ENCODE data around the gene IL4I1.
A peak's percentile ranks its signal among the peaks of the same experiment; 100 is the strongest.

Gene IL4I1

GRCh38 chr19:49937750-49938381 is 41.2 kb upstream of the IL4I1 start:
- in situ Hi-C loops (cut with MboI; ENCODE audit: low sequenced_read_pairs, unreplicated experiment), result loop anchor here (25.0 kb wide), 1 partner anchor 199 kb away; no protein-coding TSS in a partner anchor

GRCh38 chr19:49936549-49936948 is 39.9 kb upstream of the IL4I1 start:
- no peak for TF ChIP-seq CTCF (IDR thresholded peaks at IDR 0.05; ENCODE audit: borderline replicate concordance, control extremely low read depth, extremely low read depth, insufficient read depth, missing control alignments)
- no peak for DNase-seq (ENCODE audit: low spot score)
- in situ Hi-C loops (cut with MboI; ENCODE audit: low sequenced_read_pairs, unreplicated experiment), result loop anchor here (25.0 kb wide), 1 partner anchor 201 kb away; no protein-coding TSS in a partner anchor

More at GRCh38 chr19:49937750-49938381, 41.2 kb upstream of the IL4I1 start:
- TF ChIP-seq CTCF (IDR thresholded peaks at IDR 0.05; ENCODE audit: borderline replicate concordance, control extremely low read depth, extremely low read depth, insufficient read depth, missing control alignments), result peak; percentile 92
- DNase-seq (ENCODE audit: low spot score), result peak; percentile 87

- in situ Hi-C loops (cut with MboI; ENCODE audit: low sequenced_read_pairs, unreplicated experiment), result loop anchor here (25.0 kb wide), 1 partner anchor 204 kb away; no protein-coding TSS in a partner anchor
- TF ChIP-seq CTCF (IDR thresholded peaks at IDR 0.05; ENCODE audit: borderline replicate concordance, control extremely low read depth, extremely low read depth, insufficient read depth, missing control alignments), result no peak
- DNase-seq (ENCODE audit: low spot score), result no peak
These were observed 37.0 kb upstream of the IL4I1 start for GRCh38 chr19:49933643-49934042.

- TF ChIP-seq CTCF (IDR thresholded peaks at IDR 0.05; ENCODE audit: borderline replicate concordance, control extremely low read depth, extremely low read depth, insufficient read depth, missing control alignments), result no peak
- in situ Hi-C loops (cut with MboI; ENCODE audit: low sequenced_read_pairs, unreplicated experiment), result loop anchor here (25.0 kb wide), 1 partner anchor 205 kb away; no protein-coding TSS in a partner anchor
- DNase-seq (ENCODE audit: low spot score), result no peak
These were observed 36.0 kb upstream of the IL4I1 start for GRCh38 chr19:49932731-49933131.

GRCh38 chr19:49932041-49932451 is 35.4 kb upstream of the IL4I1 start:
- no peak for TF ChIP-seq CTCF (IDR thresholded peaks at IDR 0.05; ENCODE audit: borderline replicate concordance, control extremely low read depth, extremely low read depth, insufficient read depth, missing control alignments)
- in situ Hi-C loops (cut with MboI; ENCODE audit: low sequenced_read_pairs, unreplicated experiment), result loop anchor here (25.0 kb wide), 1 partner anchor 205 kb away; no protein-coding TSS in a partner anchor
- DNase-seq (ENCODE audit: low spot score), result no peak

- TF ChIP-seq CTCF (IDR thresholded peaks at IDR 0.05; ENCODE audit: borderline replicate concordance, control extremely low read depth, extremely low read depth, insufficient read depth, missing control alignments), result no peak
- in situ Hi-C loops (cut with MboI; ENCODE audit: low sequenced_read_pairs, unreplicated experiment), result loop anchor here (25.0 kb wide), 1 partner anchor 206 kb away; no protein-coding TSS in a partner anchor
- DNase-seq (ENCODE audit: low spot score), result no peak
These were observed 34.8 kb upstream of the IL4I1 start for GRCh38 chr19:49931293-49932040.
